ENCODE measurements around the gene SLC27A5.
"Not testable (repeated sequence)": the region's sequence is repeated elsewhere in the genome, so short reads cannot be mapped to it uniquely, and the experiment has no call there.

SLC27A5 gene

GRCh38 chr19:58550362-58551122, 38.8 kb upstream of the SLC27A5 start:
- no peak for DNase-seq (ENCODE audit: low spot score)

- DNase-seq (ENCODE audit: low spot score): no peak
Measured at GRCh38 chr19:58549664-58550361, 38.0 kb upstream of the SLC27A5 start.

- DNase-seq (ENCODE audit: low spot score): no peak
Measured at GRCh38 chr19:58548859-58549663, 37.3 kb upstream of the SLC27A5 start.

- DNase-seq (ENCODE audit: low spot score): no peak
Measured at GRCh38 chr19:58547323-58548312, 35.8 kb upstream of the SLC27A5 start.

GRCh38 chr19:58546019-58546530, 34.3 kb upstream of the SLC27A5 start:
- DNase-seq (ENCODE audit: low spot score): no peak

- no peak for DNase-seq (ENCODE audit: low spot score)
Measured at GRCh38 chr19:58545286-58546018, 33.7 kb upstream of the SLC27A5 start.

- DNase-seq (ENCODE audit: low spot score): peak; percentile 68
Measured at GRCh38 chr19:58544591-58545285, 32.9 kb upstream of the SLC27A5 start.

- peak; percentile 98 for DNase-seq (ENCODE audit: low spot score)
Measured at GRCh38 chr19:58543826-58544590, 32.2 kb upstream of the SLC27A5 start, which contains the start of gene TRIM28. Gene TRIM28, plus strand, starts transcription at chr19:58544064. Its CDS starts 694 bp downstream, at chr19:58544758.

- DNase-seq (ENCODE audit: low spot score): not testable (repeated sequence)
Measured at GRCh38 chr19:58542641-58543372, 31.0 kb upstream of the SLC27A5 start.

- not testable (repeated sequence) for DNase-seq (ENCODE audit: low spot score)
Measured at GRCh38 chr19:58539169-58539559, 27.4 kb upstream of the SLC27A5 start.

GRCh38 chr19:58538257-58539168, 26.7 kb upstream of the SLC27A5 start:
- peak; percentile 51 for DNase-seq (ENCODE audit: low spot score)

- no peak for DNase-seq (ENCODE audit: low spot score)
Measured at GRCh38 chr19:58536852-58537798, 25.3 kb upstream of the SLC27A5 start.

- DNase-seq (ENCODE audit: low spot score): no peak
Measured at GRCh38 chr19:58535857-58536256, 24.1 kb upstream of the SLC27A5 start.

GRCh38 chr19:58531034-58531840, 19.4 kb upstream of the SLC27A5 start:
- DNase-seq (ENCODE audit: low spot score): no peak

- DNase-seq (ENCODE audit: low spot score): no peak
Measured at GRCh38 chr19:58529405-58529804, 17.6 kb upstream of the SLC27A5 start.

All from HuH-7 (cell line).